GM12878 (cell line): ENCODE measurements around the gene CNTNAP5. TPM values are rescaled to one million over a fixed set of nuclear protein-coding genes. Genes with fewer than 3 reads are reported as not detected.

Experiments used
- ATAC-seq: fragments of 200-7000 bp; cut with Tn5 transposase; 3 replicates; pipeline ENCODE4 v1.9.1; 2020; ENCODE audit warnings: mild to moderate bottlenecking, moderate library complexity
- BruUV-seq: library from RNA; stranded (reverse); fragments of 400-500 nt; replicated peaks from 2 replicates; lab custom pipeline; 2021; lab: Mats Ljungman, UMichigan
- CTCF ChIA-PET: fragments of 300-600 bp; sonication (Branson Sonifier 250); formaldehyde crosslinking; extraction: SDS; loops from one replicate; lab custom pipeline; 2021; ENCODE audit warnings: inconsistent platforms; lab: Yijun Ruan, JAX
- POLR2A ChIA-PET: fragments of 350-600 bp; formaldehyde crosslinking; extraction: SDS; loops from one replicate; lab custom pipeline; 2021; ENCODE audit warnings: inconsistent platforms; lab: Charles Lee
- RAD21 ChIA-PET: fragments of 300-600 bp; sonication (Branson Sonifier 250); formaldehyde crosslinking; loops from one replicate; lab custom pipeline; 2023; ENCODE audit warnings: antibody characterized with exemption; ENCODE audit not compliant: unreplicated experiment; lab: Charles Lee
- SMC1A ChIA-PET: fragments of 300-600 bp; sonication (Branson Sonifier 250); formaldehyde crosslinking; loops from one replicate; lab custom pipeline; 2023; ENCODE audit not compliant: unreplicated experiment, uncharacterized antibody; lab: Charles Lee
- DNase-seq: peaks from one replicate; pipeline ENCODE4 v3.0.0-alpha.2; 2011; ENCODE audit warnings: low read depth, low spot score
- FAIRE-seq: peaks from 3 replicates; lab custom pipeline; 2011; peaks lifted over from hg19 to GRCh38; lab: Jason Lieb, UNC
- H2AFZ ChIP-seq: 2 replicates; pipeline ENCODE4 v1.6.0; 2011; ENCODE audit warnings: low read depth, low read length, control low read depth; ENCODE audit not compliant: control insufficient read depth
- H3K27ac ChIP-seq: 2 replicates; pipeline ENCODE4 v1.5.1; 2011; ENCODE audit warnings: control low read depth; ENCODE audit not compliant: control insufficient read depth, insufficient read depth
- H3K27me3 ChIP-seq, 2 experiments: replicated peaks in 1 of 2; 2 replicates each; pipeline versions ENCODE4 v1.6.0 to v1.6.1; 2011; ENCODE audit warnings: low read length in 1 of 2; ENCODE audit not compliant: control insufficient read depth in 2 of 2, insufficient read depth in 2 of 2
- H3K36me3 ChIP-seq, 2 experiments: 2 replicates each; pipeline ENCODE4 v1.5.1; 2011; ENCODE audit warnings: low read length in 1 of 2; ENCODE audit not compliant: control insufficient read depth in 2 of 2, insufficient read depth in 2 of 2
- H3K4me1 ChIP-seq: 2 replicates; pipeline ENCODE4 v1.6.1; 2011; ENCODE audit warnings: mild to moderate bottlenecking, low read length, moderate library complexity, mixed read lengths; ENCODE audit not compliant: control insufficient read depth, insufficient read depth
- H3K4me2 ChIP-seq: 2 replicates; pipeline ENCODE4 v1.6.0; 2011; ENCODE audit warnings: control low read depth; ENCODE audit not compliant: control insufficient read depth, insufficient read depth
- H3K4me3 ChIP-seq: fragments of 200-600 bp; sonication (generic); 2 replicates; pipeline ENCODE4 v1.5.1; 2016
- H3K79me2 ChIP-seq: 2 replicates; pipeline ENCODE4 v1.6.0; 2011; ENCODE audit warnings: low read length; ENCODE audit not compliant: control insufficient read depth, insufficient read depth
- H3K9ac ChIP-seq: 2 replicates; pipeline ENCODE4 v1.8.0; 2011; ENCODE audit warnings: low read length, control low read depth, mixed read lengths; ENCODE audit not compliant: control insufficient read depth, insufficient read depth
- H3K9me3 ChIP-seq: replicated peaks from 3 replicates; pipeline ENCODE4 v1.5.1; 2011; ENCODE audit warnings: mild to moderate bottlenecking, low read length; ENCODE audit not compliant: control insufficient read depth, insufficient read depth
- H4K20me1 ChIP-seq: 2 replicates; pipeline ENCODE4 v1.6.0; 2011; ENCODE audit not compliant: control insufficient read depth, insufficient read depth
- ATF3 ChIP-seq: IDR thresholded peaks from 2 replicates; pipeline ENCODE4 v1.6.1; 2011; ENCODE audit warnings: low read depth, mild to moderate bottlenecking, low read length, moderate library complexity, borderline replicate concordance; ENCODE audit errors: extremely low read depth
- BHLHE40 ChIP-seq, 2 experiments: fragments of 450-650 bp in 1 of 2; IDR thresholded peaks; 2 replicates each; pipeline ENCODE4 v1.6.1; 2011 to 2017; ENCODE audit warnings: low read depth in 2 of 2, borderline replicate concordance in 1 of 2, improper control_type of control experiment in 1 of 2, low read length in 1 of 2, mild to moderate bottlenecking in 1 of 2
- CHD2 ChIP-seq: IDR thresholded peaks from 2 replicates; pipeline ENCODE4 v1.6.1; 2011; ENCODE audit warnings: low read depth, low read length, improper control_type of control experiment, borderline replicate concordance
- CREM ChIP-seq: IDR thresholded peaks from 2 replicates; pipeline ENCODE4 v1.6.1; 2014; ENCODE audit warnings: antibody characterized with exemption, low read depth
- MXI1 ChIP-seq: fragments of 150-350 bp; IDR thresholded peaks from 2 replicates; pipeline ENCODE4 v1.6.1; 2011; ENCODE audit warnings: low read depth, mild to moderate bottlenecking, inconsistent platforms, low read length, improper control_type of control experiment
- PML ChIP-seq: IDR thresholded peaks from 2 replicates; pipeline ENCODE4 v1.6.1; 2012; ENCODE audit warnings: low read length, inconsistent platforms
- POLR2AphosphoS2 ChIP-seq: IDR thresholded peaks from 2 replicates; pipeline ENCODE4 v1.6.1; 2011; ENCODE audit warnings: low read depth, mild to moderate bottlenecking, low read length, improper control_type of control experiment, moderate library complexity
- RUNX3 ChIP-seq: IDR thresholded peaks from 2 replicates; pipeline ENCODE4 v1.6.1; 2012; ENCODE audit warnings: low read length, inconsistent platforms
- TCF12 ChIP-seq: IDR thresholded peaks from 2 replicates; pipeline ENCODE4 v1.6.1; 2011; ENCODE audit warnings: low read depth, mild to moderate bottlenecking, low read length
- ZNF24 ChIP-seq: fragments of 450-650 bp; IDR thresholded peaks from 2 replicates; pipeline ENCODE4 v1.6.1; 2017; ENCODE audit warnings: antibody characterized with exemption, mild to moderate bottlenecking
- in situ Hi-C: fragments of 300-500 bp; cut with MboI; formaldehyde crosslinking; loops from 9 replicates; pipeline ENCODE4 v1.14.3; 2018; ENCODE audit warnings: mixed read lengths
- intact Hi-C: fragments of 100-400 bp; cut with micrococcal nuclease; formaldehyde crosslinking; loops from one replicate; pipeline ENCODE4 v1.14.2; 2022; ENCODE audit not compliant: unreplicated experiment
- polyA plus RNA-seq, 11 experiments: library from polyadenylated mRNA; depleted of rRNA in 4 of 11; unstranded in 6 of 11; stranded (reverse) in 5 of 11; fragments of >200 nt; fragmentation: Nextera tagmentation in 4 of 11; fragmentation: Illumina TruSeq in 1 of 11; extraction: Ambion mirVana in 4 of 11; extraction: Trizol in 1 of 11; gene quantifications; 1 replicate in 1 of 11; 2 replicates in 10 of 11; pipeline versions ENCODE4 v1.2.1 to v1.2.3, GENCODE V29; 2011 to 2016; ENCODE audit warnings: inconsistent platforms in 2 of 11, missing spikeins in 2 of 11, low read depth in 1 of 11
- total RNA-seq, 4 experiments: library from RNA; depleted of rRNA in 3 of 4; stranded (reverse); fragments of >200 nt in 3 of 4; fragmentation: Illumina TruSeq in 1 of 4; extraction: Trizol in 1 of 4; gene quantifications; 2 replicates each; pipeline versions ENCODE4 v1.2.1 to v1.2.3, GENCODE V29; 2013 to 2021
- TF ChIP-seq, protein P1 (sequence below): IDR thresholded peaks from 2 replicates; pipeline ENCODE4 v1.6.1; 2011; ENCODE audit warnings: borderline replicate concordance, low read depth, mild to moderate bottlenecking, moderate library complexity, low read length; ENCODE audit not compliant: insufficient read depth, poor library complexity, severe bottlenecking

The CNTNAP5 gene
- total and polyA plus RNA-seq, 10 of the 15 experiments (the other 5 are each of a cell fraction or from before 2014, with no cell fraction given): not detected

DNA sequence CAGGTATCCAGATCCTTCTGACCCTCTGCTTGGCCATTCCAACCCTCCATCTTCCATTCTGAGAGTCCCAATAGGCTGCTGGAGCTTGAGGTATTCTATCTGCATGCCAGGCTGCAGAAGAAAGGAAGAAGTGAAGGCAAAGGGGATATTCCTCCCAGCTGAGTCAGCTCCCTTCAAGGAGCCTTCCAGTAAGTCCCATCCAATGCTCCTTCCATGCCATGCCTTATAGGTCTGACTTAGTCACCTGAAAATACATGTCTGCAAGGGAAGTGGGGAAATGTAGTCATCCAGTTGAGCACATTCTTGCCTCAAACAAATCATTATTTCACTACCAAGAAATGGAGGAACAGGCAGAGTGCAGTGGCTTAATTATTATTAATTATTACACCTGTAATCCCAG lies 464.6 kb downstream of the CNTNAP5 start:
- ChIA-PET SMC1A (interaction anchor here (1.5 kb wide), 1 partner anchor 11 kb away, joined by 3 read pairs; no protein-coding TSS in a partner anchor), RAD21 (no interaction called here), CTCF (interaction anchor here (1.9 kb wide), 1 partner anchor 18 kb away, joined by 4 read pairs; no protein-coding TSS in a partner anchor), POLR2A (no interaction called here)
- Histone ChIP-seq H3K36me3 (no peaks in the 10 kb centered on the region), H3K4me2 (no peak overlapping the region), H3K27ac (no peak overlapping the region), H3K27me3 (no peaks in the 10 kb centered on the region), H4K20me1 (no peaks in the 10 kb centered on the region), H3K4me3 (no peak overlapping the region), H3K9me3 (no peaks in the 10 kb centered on the region), H2AFZ (no peak overlapping the region), H3K9ac (no peak overlapping the region), H3K4me1 (no peaks in the 10 kb centered on the region), H3K79me2 (no peaks in the 10 kb centered on the region)
- FAIRE-seq (no peak), ATAC-seq (no peak), DNase-seq (no peak)
- in situ Hi-C loops (no loop called here), intact Hi-C loops (no loop called here)
- BruUV-seq: no TSS peak
- TF ChIP-seq MXI1 (no peak), POLR2AphosphoS2 (no peak), TCF12 (no peak), CHD2 (no peak), ATF3 (no peak), CREM (no peak), PML (no peak), BHLHE40 (IDR thresholded peaks at IDR 0.05; ENCODE audit: borderline replicate concordance in 1 of 2, low read depth in 2 of 2, low read length in 1 of 2) (no peak), ZNF24 (no peak), RUNX3 (no peak)
- TF ChIP-seq, protein P1, sequence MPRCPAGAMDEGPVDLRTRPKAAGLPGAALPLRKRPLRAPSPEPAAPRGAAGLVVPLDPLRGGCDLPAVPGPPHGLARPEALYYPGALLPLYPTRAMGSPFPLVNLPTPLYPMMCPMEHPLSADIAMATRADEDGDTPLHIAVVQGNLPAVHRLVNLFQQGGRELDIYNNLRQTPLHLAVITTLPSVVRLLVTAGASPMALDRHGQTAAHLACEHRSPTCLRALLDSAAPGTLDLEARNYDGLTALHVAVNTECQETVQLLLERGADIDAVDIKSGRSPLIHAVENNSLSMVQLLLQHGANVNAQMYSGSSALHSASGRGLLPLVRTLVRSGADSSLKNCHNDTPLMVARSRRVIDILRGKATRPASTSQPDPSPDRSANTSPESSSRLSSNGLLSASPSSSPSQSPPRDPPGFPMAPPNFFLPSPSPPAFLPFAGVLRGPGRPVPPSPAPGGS: no peak
